Stimulated activated CD8-positive, alpha-beta memory T cell treated with anti-CD3 and anti-CD28 coated beads, Interleukin-15, amount 100 ng/mL, for 4 hours (primary cell): ENCODE measurements around the gene SLC25A1.
"Not testable (repeated sequence)": the region's sequence is repeated elsewhere in the genome, so short reads cannot be mapped to it uniquely, and the experiment has no call there.

ENCODE experiments used
- DNase-seq, 2 donors: peaks; one replicate each; pipeline ENCODE4 v3.0.0-alpha.2; 2020; ENCODE audit warnings: low read depth in 2 of 2

Gene SLC25A1

GRCh38 chr22:19204640-19205039 is 26.1 kb upstream of the SLC25A1 start:
- no peak for DNase-seq

- DNase-seq, result no peak
Measured at GRCh38 chr22:19203834-19204233, 25.3 kb upstream of the SLC25A1 start.

- not testable (repeated sequence) for DNase-seq
Measured at GRCh38 chr22:19202799-19203186, 24.3 kb upstream of the SLC25A1 start.

- DNase-seq, result no peak
Measured at GRCh38 chr22:19201869-19202798, 23.6 kb upstream of the SLC25A1 start.

- no peak for DNase-seq
Measured at GRCh38 chr22:19201130-19201868, 22.8 kb upstream of the SLC25A1 start.

GRCh38 chr22:19199479-19199878 is 20.9 kb upstream of the SLC25A1 start:
- no peak for DNase-seq

- DNase-seq, result no peak
Measured at GRCh38 chr22:19197997-19198865, 19.7 kb upstream of the SLC25A1 start.

GRCh38 chr22:19196841-19197612 is 18.5 kb upstream of the SLC25A1 start:
- DNase-seq, result no peak

GRCh38 chr22:19195796-19196731 is 17.5 kb upstream of the SLC25A1 start:
- no peak for DNase-seq

GRCh38 chr22:19194766-19195536 is 16.4 kb upstream of the SLC25A1 start:
- DNase-seq, result no peak

- DNase-seq, result no peak
Measured at GRCh38 chr22:19193879-19194278, 15.3 kb upstream of the SLC25A1 start.

- DNase-seq, result no peak
Measured at GRCh38 chr22:19187716-19188563, 9.4 kb upstream of the SLC25A1 start.

- no peak for DNase-seq
Measured at GRCh38 chr22:19184276-19184997, 5.9 kb upstream of the SLC25A1 start.

GRCh38 chr22:19183216-19183615 is 4.7 kb upstream of the SLC25A1 start:
- no peak for DNase-seq

GRCh38 chr22:19182472-19183157 is 4.1 kb upstream of the SLC25A1 start:
- DNase-seq, result no peak

- DNase-seq, result no peak
Measured at GRCh38 chr22:19181786-19182471, 3.4 kb upstream of the SLC25A1 start.
